DND-41 (cell line): Measurements from ENCODE around the gene ABCC3.

Experiments used
- EZH2 ChIP-seq: IDR thresholded peaks from 3 replicates; pipeline ENCODE4 v1.6.1; 2012; ENCODE audit warnings: borderline replicate concordance, low read depth, mild to moderate bottlenecking, moderate library complexity, low read length, inconsistent platforms; ENCODE audit not compliant: severe bottlenecking
- TF ChIP-seq, protein P1 (sequence below): IDR thresholded peaks from 2 replicates; pipeline ENCODE4 v1.5.1; 2012; ENCODE audit warnings: borderline replicate concordance, low read length, moderate library complexity, mild to moderate bottlenecking; ENCODE audit not compliant: poor library complexity, severe bottlenecking; ENCODE audit errors: extremely low read depth

DNA sequence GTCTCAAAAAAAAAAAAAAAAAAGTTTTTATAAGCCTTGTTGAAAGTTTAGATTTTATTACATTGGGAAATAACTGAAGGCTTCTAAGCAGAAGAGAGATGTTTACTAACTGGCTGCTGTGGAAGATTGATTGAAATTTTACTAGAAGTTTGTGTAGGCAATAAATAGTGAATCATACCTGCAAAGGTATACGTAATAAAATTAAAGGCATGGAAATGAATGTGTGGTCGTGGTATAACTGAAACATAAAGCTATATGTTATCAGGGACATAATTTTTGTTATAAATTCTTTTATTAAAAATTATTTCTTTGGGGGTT lies 93.4 kb downstream of the ABCC3 start:
- TF ChIP-seq, protein P1, sequence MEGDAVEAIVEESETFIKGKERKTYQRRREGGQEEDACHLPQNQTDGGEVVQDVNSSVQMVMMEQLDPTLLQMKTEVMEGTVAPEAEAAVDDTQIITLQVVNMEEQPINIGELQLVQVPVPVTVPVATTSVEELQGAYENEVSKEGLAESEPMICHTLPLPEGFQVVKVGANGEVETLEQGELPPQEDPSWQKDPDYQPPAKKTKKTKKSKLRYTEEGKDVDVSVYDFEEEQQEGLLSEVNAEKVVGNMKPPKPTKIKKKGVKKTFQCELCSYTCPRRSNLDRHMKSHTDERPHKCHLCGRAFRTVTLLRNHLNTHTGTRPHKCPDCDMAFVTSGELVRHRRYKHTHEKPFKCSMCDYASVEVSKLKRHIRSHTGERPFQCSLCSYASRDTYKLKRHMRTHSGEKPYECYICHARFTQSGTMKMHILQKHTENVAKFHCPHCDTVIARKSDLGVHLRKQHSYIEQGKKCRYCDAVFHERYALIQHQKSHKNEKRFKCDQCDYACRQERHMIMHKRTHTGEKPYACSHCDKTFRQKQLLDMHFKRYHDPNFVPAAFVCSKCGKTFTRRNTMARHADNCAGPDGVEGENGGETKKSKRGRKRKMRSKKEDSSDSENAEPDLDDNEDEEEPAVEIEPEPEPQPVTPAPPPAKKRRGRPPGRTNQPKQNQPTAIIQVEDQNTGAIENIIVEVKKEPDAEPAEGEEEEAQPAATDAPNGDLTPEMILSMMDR, result no peak
- TF ChIP-seq EZH2, result no peak
